ENCODE results near the gene OMP. TPM values are rescaled to one million over a fixed set of nuclear protein-coding genes. Genes with fewer than 3 reads are reported as not detected.

The OMP gene
- total RNA-seq, 1 experiment from 2014 or later: not detected

DNA sequence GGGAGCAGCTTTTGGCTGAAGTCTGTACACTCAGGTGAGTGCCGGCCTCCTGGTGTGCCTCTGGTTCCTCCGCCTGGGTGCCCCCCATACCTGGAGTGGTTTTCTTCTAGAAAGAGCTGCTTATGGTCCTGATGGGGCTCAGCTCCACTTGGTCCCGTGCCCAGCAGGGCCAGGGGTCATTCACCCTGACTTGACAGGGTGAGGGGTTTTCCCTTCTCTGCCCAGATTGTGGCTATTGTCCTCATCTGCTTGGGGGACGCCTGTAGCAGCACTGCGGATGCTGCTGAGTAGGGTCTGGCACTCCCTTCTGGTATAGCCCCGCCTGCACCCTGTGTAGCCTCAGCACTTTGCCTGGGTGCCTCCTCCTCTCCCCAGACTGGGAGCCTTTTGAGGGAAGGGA is 8.2 kb downstream of the OMP start (continued):
- TF ChIP-seq, protein P1, sequence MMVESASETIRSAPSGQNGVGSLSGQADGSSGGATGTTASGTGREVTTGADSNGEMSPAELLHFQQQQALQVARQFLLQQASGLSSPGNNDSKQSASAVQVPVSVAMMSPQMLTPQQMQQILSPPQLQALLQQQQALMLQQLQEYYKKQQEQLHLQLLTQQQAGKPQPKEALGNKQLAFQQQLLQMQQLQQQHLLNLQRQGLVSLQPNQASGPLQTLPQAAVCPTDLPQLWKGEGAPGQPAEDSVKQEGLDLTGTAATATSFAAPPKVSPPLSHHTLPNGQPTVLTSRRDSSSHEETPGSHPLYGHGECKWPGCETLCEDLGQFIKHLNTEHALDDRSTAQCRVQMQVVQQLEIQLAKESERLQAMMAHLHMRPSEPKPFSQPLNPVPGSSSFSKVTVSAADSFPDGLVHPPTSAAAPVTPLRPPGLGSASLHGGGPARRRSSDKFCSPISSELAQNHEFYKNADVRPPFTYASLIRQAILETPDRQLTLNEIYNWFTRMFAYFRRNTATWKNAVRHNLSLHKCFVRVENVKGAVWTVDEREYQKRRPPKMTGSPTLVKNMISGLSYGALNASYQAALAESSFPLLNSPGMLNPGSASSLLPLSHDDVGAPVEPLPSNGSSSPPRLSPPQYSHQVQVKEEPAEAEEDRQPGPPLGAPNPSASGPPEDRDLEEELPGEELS (CRISPR knock-in tag; IDR thresholded peaks at IDR 0.05): no peak
- TF ChIP-seq NFATC4 (CRISPR knock-in tag; IDR thresholded peaks at IDR 0.05) (no peak), KAT7 (CRISPR knock-in tag; IDR thresholded peaks at IDR 0.05; ENCODE audit: borderline replicate concordance) (no peak)
- TF ChIP-seq, protein P2, sequence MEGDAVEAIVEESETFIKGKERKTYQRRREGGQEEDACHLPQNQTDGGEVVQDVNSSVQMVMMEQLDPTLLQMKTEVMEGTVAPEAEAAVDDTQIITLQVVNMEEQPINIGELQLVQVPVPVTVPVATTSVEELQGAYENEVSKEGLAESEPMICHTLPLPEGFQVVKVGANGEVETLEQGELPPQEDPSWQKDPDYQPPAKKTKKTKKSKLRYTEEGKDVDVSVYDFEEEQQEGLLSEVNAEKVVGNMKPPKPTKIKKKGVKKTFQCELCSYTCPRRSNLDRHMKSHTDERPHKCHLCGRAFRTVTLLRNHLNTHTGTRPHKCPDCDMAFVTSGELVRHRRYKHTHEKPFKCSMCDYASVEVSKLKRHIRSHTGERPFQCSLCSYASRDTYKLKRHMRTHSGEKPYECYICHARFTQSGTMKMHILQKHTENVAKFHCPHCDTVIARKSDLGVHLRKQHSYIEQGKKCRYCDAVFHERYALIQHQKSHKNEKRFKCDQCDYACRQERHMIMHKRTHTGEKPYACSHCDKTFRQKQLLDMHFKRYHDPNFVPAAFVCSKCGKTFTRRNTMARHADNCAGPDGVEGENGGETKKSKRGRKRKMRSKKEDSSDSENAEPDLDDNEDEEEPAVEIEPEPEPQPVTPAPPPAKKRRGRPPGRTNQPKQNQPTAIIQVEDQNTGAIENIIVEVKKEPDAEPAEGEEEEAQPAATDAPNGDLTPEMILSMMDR (IDR thresholded peaks at IDR 0.05): no peak
- TF ChIP-seq, protein P3, sequence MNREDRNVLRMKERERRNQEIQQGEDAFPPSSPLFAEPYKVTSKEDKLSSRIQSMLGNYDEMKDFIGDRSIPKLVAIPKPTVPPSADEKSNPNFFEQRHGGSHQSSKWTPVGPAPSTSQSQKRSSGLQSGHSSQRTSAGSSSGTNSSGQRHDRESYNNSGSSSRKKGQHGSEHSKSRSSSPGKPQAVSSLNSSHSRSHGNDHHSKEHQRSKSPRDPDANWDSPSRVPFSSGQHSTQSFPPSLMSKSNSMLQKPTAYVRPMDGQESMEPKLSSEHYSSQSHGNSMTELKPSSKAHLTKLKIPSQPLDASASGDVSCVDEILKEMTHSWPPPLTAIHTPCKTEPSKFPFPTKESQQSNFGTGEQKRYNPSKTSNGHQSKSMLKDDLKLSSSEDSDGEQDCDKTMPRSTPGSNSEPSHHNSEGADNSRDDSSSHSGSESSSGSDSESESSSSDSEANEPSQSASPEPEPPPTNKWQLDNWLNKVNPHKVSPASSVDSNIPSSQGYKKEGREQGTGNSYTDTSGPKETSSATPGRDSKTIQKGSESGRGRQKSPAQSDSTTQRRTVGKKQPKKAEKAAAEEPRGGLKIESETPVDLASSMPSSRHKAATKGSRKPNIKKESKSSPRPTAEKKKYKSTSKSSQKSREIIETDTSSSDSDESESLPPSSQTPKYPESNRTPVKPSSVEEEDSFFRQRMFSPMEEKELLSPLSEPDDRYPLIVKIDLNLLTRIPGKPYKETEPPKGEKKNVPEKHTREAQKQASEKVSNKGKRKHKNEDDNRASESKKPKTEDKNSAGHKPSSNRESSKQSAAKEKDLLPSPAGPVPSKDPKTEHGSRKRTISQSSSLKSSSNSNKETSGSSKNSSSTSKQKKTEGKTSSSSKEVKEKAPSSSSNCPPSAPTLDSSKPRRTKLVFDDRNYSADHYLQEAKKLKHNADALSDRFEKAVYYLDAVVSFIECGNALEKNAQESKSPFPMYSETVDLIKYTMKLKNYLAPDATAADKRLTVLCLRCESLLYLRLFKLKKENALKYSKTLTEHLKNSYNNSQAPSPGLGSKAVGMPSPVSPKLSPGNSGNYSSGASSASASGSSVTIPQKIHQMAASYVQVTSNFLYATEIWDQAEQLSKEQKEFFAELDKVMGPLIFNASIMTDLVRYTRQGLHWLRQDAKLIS (CRISPR knock-in tag; IDR thresholded peaks at IDR 0.05; ENCODE audit: borderline replicate concordance): no peak

DNA sequence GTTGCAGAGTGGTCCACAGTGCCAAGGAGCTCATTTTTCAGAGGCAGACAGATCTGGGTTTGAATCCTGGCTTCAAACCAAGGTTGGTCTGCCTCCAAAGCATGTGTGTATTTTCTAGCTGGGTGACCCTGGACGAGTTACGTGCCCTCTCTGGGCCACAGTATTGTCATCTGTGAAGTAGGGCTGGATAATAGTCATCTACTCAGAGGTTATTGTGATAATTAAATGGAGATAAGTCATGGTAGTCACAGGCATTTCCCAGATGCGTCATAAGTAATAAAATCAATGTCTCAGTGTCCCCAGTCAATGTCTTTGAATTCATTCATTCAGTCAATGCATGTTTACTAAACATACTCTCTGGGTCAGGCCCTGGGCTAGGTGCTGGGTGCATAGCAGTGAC is 8.6 kb downstream of the OMP start:
- POLR2A ChIA-PET: no interaction called here
- Mint-ChIP-seq H3K27me3 (ENCODE audit: low read depth) (no peaks in the 10 kb centered on the region), H3K4me1 (peaks cover 12% of the 10 kb centered on the region), H3K27ac (no peak overlapping the region), H3K9me3 (no peaks in the 10 kb centered on the region), H3K4me3 (no peak overlapping the region), H3K36me3 (no peaks in the 10 kb centered on the region)
- no peak for DNase-seq (ENCODE audit: low spot score)
- no peak for ATAC-seq
- CTCF ChIA-PET: interaction anchor here (1.0 to 8.2 kb wide), 6 partner anchors 10 to 137 kb away, joined by 4 to 86 read pairs (median 9); partner anchors contain the start of gene MYO7A
- TF ChIP-seq, protein P4, sequence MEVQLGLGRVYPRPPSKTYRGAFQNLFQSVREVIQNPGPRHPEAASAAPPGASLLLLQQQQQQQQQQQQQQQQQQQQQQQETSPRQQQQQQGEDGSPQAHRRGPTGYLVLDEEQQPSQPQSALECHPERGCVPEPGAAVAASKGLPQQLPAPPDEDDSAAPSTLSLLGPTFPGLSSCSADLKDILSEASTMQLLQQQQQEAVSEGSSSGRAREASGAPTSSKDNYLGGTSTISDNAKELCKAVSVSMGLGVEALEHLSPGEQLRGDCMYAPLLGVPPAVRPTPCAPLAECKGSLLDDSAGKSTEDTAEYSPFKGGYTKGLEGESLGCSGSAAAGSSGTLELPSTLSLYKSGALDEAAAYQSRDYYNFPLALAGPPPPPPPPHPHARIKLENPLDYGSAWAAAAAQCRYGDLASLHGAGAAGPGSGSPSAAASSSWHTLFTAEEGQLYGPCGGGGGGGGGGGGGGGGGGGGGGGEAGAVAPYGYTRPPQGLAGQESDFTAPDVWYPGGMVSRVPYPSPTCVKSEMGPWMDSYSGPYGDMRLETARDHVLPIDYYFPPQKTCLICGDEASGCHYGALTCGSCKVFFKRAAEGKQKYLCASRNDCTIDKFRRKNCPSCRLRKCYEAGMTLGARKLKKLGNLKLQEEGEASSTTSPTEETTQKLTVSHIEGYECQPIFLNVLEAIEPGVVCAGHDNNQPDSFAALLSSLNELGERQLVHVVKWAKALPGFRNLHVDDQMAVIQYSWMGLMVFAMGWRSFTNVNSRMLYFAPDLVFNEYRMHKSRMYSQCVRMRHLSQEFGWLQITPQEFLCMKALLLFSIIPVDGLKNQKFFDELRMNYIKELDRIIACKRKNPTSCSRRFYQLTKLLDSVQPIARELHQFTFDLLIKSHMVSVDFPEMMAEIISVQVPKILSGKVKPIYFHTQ (CRISPR knock-in tag; IDR thresholded peaks at IDR 0.05): no peak
- TF ChIP-seq, protein P5, sequence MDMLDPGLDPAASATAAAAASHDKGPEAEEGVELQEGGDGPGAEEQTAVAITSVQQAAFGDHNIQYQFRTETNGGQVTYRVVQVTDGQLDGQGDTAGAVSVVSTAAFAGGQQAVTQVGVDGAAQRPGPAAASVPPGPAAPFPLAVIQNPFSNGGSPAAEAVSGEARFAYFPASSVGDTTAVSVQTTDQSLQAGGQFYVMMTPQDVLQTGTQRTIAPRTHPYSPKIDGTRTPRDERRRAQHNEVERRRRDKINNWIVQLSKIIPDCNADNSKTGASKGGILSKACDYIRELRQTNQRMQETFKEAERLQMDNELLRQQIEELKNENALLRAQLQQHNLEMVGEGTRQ (CRISPR knock-in tag; IDR thresholded peaks at IDR 0.05): no peak
- TF ChIP-seq, protein P6, sequence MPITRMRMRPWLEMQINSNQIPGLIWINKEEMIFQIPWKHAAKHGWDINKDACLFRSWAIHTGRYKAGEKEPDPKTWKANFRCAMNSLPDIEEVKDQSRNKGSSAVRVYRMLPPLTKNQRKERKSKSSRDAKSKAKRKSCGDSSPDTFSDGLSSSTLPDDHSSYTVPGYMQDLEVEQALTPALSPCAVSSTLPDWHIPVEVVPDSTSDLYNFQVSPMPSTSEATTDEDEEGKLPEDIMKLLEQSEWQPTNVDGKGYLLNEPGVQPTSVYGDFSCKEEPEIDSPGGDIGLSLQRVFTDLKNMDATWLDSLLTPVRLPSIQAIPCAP (CRISPR knock-in tag; IDR thresholded peaks at IDR 0.05): no peak
- TF ChIP-seq TCF7 (CRISPR knock-in tag; IDR thresholded peaks at IDR 0.05; ENCODE audit: low read depth) (no peak), NFE2L1 (CRISPR knock-in tag; IDR thresholded peaks at IDR 0.05) (no peak), ZNF396 (CRISPR knock-in tag; IDR thresholded peaks at IDR 0.05; ENCODE audit: borderline replicate concordance) (no peak), JUN (CRISPR knock-in tag; IDR thresholded peaks at IDR 0.05) (no peak), RORB (CRISPR knock-in tag; IDR thresholded peaks at IDR 0.05) (no peak), CREB1 (CRISPR knock-in tag; IDR thresholded peaks at IDR 0.05) (no peak), SP1 (CRISPR knock-in tag; conservative IDR thresholded peaks at IDR 0.05) (no peak), KAT7 (CRISPR knock-in tag; IDR thresholded peaks at IDR 0.05; ENCODE audit: borderline replicate concordance) (no peak), CBFB (CRISPR knock-in tag; IDR thresholded peaks at IDR 0.05; ENCODE audit: low read depth) (no peak)
- TF ChIP-seq, protein P2 (IDR thresholded peaks at IDR 0.05): no peak
